ENCODE data around the gene KCNG2.

The KCNG2 gene

GRCh38 chr18:79829136-79829854, 31.6 kb downstream of the KCNG2 start:
- H3K9me3 ChIP-seq (ENCODE audit: control insufficient read depth, insufficient read depth, low read length), result no peaks in the 10 kb centered on the region; the same call in 1 of the 2 replicates
- H3K27me3 ChIP-seq (ENCODE audit: control insufficient read depth, insufficient read depth, low read length), result no peaks in the 10 kb centered on the region
- no peaks in the 10 kb centered on the region for H3K4me1 ChIP-seq (ENCODE audit: control insufficient read depth, insufficient read depth, low read length)
- no peaks in the 10 kb centered on the region for H3K36me3 ChIP-seq (ENCODE audit: control insufficient read depth, insufficient read depth, low read length)
- H3K9ac ChIP-seq (ENCODE audit: low read depth, low read length), result no peak overlapping the region
- H3K4me3 ChIP-seq (ENCODE audit: low read depth, low read length), result no peak overlapping the region
- no peak overlapping the region for H3K27ac ChIP-seq (ENCODE audit: low read depth, low read length)

- Histone ChIP-seq H3K36me3 (ENCODE audit: control insufficient read depth, insufficient read depth, low read length) (no peaks in the 10 kb centered on the region), H3K9me3 (ENCODE audit: control insufficient read depth, insufficient read depth, low read length) (no peaks in the 10 kb centered on the region; the same call in 1 of the 2 replicates), H3K27ac (ENCODE audit: low read depth, low read length) (no peak overlapping the region), H3K27me3 (ENCODE audit: control insufficient read depth, insufficient read depth, low read length) (no peaks in the 10 kb centered on the region), H3K9ac (ENCODE audit: low read depth, low read length) (no peak overlapping the region), H3K4me1 (ENCODE audit: control insufficient read depth, insufficient read depth, low read length) (no peaks in the 10 kb centered on the region), H3K4me3 (ENCODE audit: low read depth, low read length) (no peak overlapping the region)
Measured at GRCh38 chr18:79832169-79832568, 34.4 kb downstream of the KCNG2 start.

- no peaks in the 10 kb centered on the region for H3K27me3 ChIP-seq (ENCODE audit: control insufficient read depth, insufficient read depth, low read length)
- H3K4me1 ChIP-seq (ENCODE audit: control insufficient read depth, insufficient read depth, low read length), result no peaks in the 10 kb centered on the region
- no peaks in the 10 kb centered on the region for H3K9me3 ChIP-seq (ENCODE audit: control insufficient read depth, insufficient read depth, low read length)
- no peak overlapping the region for H3K4me3 ChIP-seq (ENCODE audit: low read depth, low read length)
- H3K36me3 ChIP-seq (ENCODE audit: control insufficient read depth, insufficient read depth, low read length), result no peaks in the 10 kb centered on the region
- H3K27ac ChIP-seq (ENCODE audit: low read depth, low read length), result no peak overlapping the region
- H3K9ac ChIP-seq (ENCODE audit: low read depth, low read length), result no peak overlapping the region
Measured at GRCh38 chr18:79834834-79835233, 37.1 kb downstream of the KCNG2 start.

GRCh38 chr18:79841936-79842335, 44.2 kb downstream of the KCNG2 start:
- no peaks in the 10 kb centered on the region for H3K27me3 ChIP-seq (ENCODE audit: control insufficient read depth, insufficient read depth, low read length)
- H3K9ac ChIP-seq (ENCODE audit: low read depth, low read length), result no peak overlapping the region
- H3K4me3 ChIP-seq (ENCODE audit: low read depth, low read length), result no peak overlapping the region
- H3K4me1 ChIP-seq (ENCODE audit: control insufficient read depth, insufficient read depth, low read length), result no peaks in the 10 kb centered on the region
- no peaks in the 10 kb centered on the region for H3K9me3 ChIP-seq (ENCODE audit: control insufficient read depth, insufficient read depth, low read length)
- no peak overlapping the region for H3K27ac ChIP-seq (ENCODE audit: low read depth, low read length)
- no peaks in the 10 kb centered on the region for H3K36me3 ChIP-seq (ENCODE audit: control insufficient read depth, insufficient read depth, low read length)

- H3K9me3 ChIP-seq (ENCODE audit: control insufficient read depth, insufficient read depth, low read length), result no peaks in the 10 kb centered on the region
- no peak overlapping the region for H3K9ac ChIP-seq (ENCODE audit: low read depth, low read length)
- H3K36me3 ChIP-seq (ENCODE audit: control insufficient read depth, insufficient read depth, low read length), result no peaks in the 10 kb centered on the region
- H3K4me1 ChIP-seq (ENCODE audit: control insufficient read depth, insufficient read depth, low read length), result no peaks in the 10 kb centered on the region
- no peak overlapping the region for H3K27ac ChIP-seq (ENCODE audit: low read depth, low read length)
- no peak overlapping the region for H3K4me3 ChIP-seq (ENCODE audit: low read depth, low read length)
- H3K27me3 ChIP-seq (ENCODE audit: control insufficient read depth, insufficient read depth, low read length), result no peaks in the 10 kb centered on the region
Measured at GRCh38 chr18:79844999-79845563, 47.3 kb downstream of the KCNG2 start.

GRCh38 chr18:79846936-79847557, 49.3 kb downstream of the KCNG2 start:
- Histone ChIP-seq H3K9me3 (ENCODE audit: control insufficient read depth, insufficient read depth, low read length) (no peaks in the 10 kb centered on the region), H3K27me3 (ENCODE audit: control insufficient read depth, insufficient read depth, low read length) (no peaks in the 10 kb centered on the region), H3K27ac (ENCODE audit: low read depth, low read length) (no peak overlapping the region), H3K36me3 (ENCODE audit: control insufficient read depth, insufficient read depth, low read length) (no peaks in the 10 kb centered on the region), H3K4me1 (ENCODE audit: control insufficient read depth, insufficient read depth, low read length) (no peaks in the 10 kb centered on the region), H3K9ac (ENCODE audit: low read depth, low read length) (no peak overlapping the region), H3K4me3 (ENCODE audit: low read depth, low read length) (no peak overlapping the region)

- no peaks in the 10 kb centered on the region for H3K9me3 ChIP-seq (ENCODE audit: control insufficient read depth, insufficient read depth, low read length)
- no peak overlapping the region for H3K9ac ChIP-seq (ENCODE audit: low read depth, low read length)
- no peaks in the 10 kb centered on the region for H3K36me3 ChIP-seq (ENCODE audit: control insufficient read depth, insufficient read depth, low read length)
- no peak overlapping the region for H3K4me3 ChIP-seq (ENCODE audit: low read depth, low read length)
- H3K27ac ChIP-seq (ENCODE audit: low read depth, low read length), result no peak overlapping the region
- no peaks in the 10 kb centered on the region for H3K4me1 ChIP-seq (ENCODE audit: control insufficient read depth, insufficient read depth, low read length)
- no peaks in the 10 kb centered on the region for H3K27me3 ChIP-seq (ENCODE audit: control insufficient read depth, insufficient read depth, low read length)
Measured at GRCh38 chr18:79847606-79848293, 50.0 kb downstream of the KCNG2 start.

- Histone ChIP-seq H3K9ac (ENCODE audit: low read depth, low read length) (no peak overlapping the region), H3K27ac (ENCODE audit: low read depth, low read length) (no peak overlapping the region), H3K4me1 (ENCODE audit: control insufficient read depth, insufficient read depth, low read length) (no peaks in the 10 kb centered on the region), H3K4me3 (ENCODE audit: low read depth, low read length) (no peak overlapping the region), H3K9me3 (ENCODE audit: control insufficient read depth, insufficient read depth, low read length) (no peaks in the 10 kb centered on the region), H3K27me3 (ENCODE audit: control insufficient read depth, insufficient read depth, low read length) (no peaks in the 10 kb centered on the region), H3K36me3 (ENCODE audit: control insufficient read depth, insufficient read depth, low read length) (no peaks in the 10 kb centered on the region)
Measured at GRCh38 chr18:79848294-79848578, 50.5 kb downstream of the KCNG2 start.

GRCh38 chr18:79848579-79849327, 51.0 kb downstream of the KCNG2 start:
- no peaks in the 10 kb centered on the region for H3K36me3 ChIP-seq (ENCODE audit: control insufficient read depth, insufficient read depth, low read length)
- no peak overlapping the region for H3K27ac ChIP-seq (ENCODE audit: low read depth, low read length)
- H3K4me1 ChIP-seq (ENCODE audit: control insufficient read depth, insufficient read depth, low read length), result no peaks in the 10 kb centered on the region
- no peaks in the 10 kb centered on the region for H3K9me3 ChIP-seq (ENCODE audit: control insufficient read depth, insufficient read depth, low read length)
- no peak overlapping the region for H3K4me3 ChIP-seq (ENCODE audit: low read depth, low read length)
- H3K27me3 ChIP-seq (ENCODE audit: control insufficient read depth, insufficient read depth, low read length), result no peaks in the 10 kb centered on the region
- no peak overlapping the region for H3K9ac ChIP-seq (ENCODE audit: low read depth, low read length)

GRCh38 chr18:79849328-79850207, 51.8 kb downstream of the KCNG2 start:
- no peak overlapping the region for H3K4me3 ChIP-seq (ENCODE audit: low read depth, low read length)
- no peaks in the 10 kb centered on the region for H3K36me3 ChIP-seq (ENCODE audit: control insufficient read depth, insufficient read depth, low read length)
- no peaks in the 10 kb centered on the region for H3K4me1 ChIP-seq (ENCODE audit: control insufficient read depth, insufficient read depth, low read length)
- no peak overlapping the region for H3K27ac ChIP-seq (ENCODE audit: low read depth, low read length)
- no peak overlapping the region for H3K9ac ChIP-seq (ENCODE audit: low read depth, low read length)
- no peaks in the 10 kb centered on the region for H3K9me3 ChIP-seq (ENCODE audit: control insufficient read depth, insufficient read depth, low read length)
- no peaks in the 10 kb centered on the region for H3K27me3 ChIP-seq (ENCODE audit: control insufficient read depth, insufficient read depth, low read length)

Measured in HUES48 (cell line).